HG03571 (cell line): Measurements from ENCODE around the gene RGS5.

Source experiments
- ATAC-seq: cut with Tn5 transposase; IDR thresholded peaks from one replicate; pipeline ENCODE4 v1.9.1; 2021; ENCODE audit not compliant: unreplicated experiment

RGS5 gene

GRCh38 chr1:163182330-163182949 lies 20.3 kb downstream of the RGS5 start:
- no peak for ATAC-seq

- ATAC-seq: no peak
Measured at GRCh38 chr1:163178628-163179027, 24.1 kb downstream of the RGS5 start.

- ATAC-seq: no peak
Measured at GRCh38 chr1:163176797-163177196, 25.9 kb downstream of the RGS5 start.

GRCh38 chr1:163174524-163175437 lies 27.9 kb downstream of the RGS5 start:
- ATAC-seq: no peak

DNA sequence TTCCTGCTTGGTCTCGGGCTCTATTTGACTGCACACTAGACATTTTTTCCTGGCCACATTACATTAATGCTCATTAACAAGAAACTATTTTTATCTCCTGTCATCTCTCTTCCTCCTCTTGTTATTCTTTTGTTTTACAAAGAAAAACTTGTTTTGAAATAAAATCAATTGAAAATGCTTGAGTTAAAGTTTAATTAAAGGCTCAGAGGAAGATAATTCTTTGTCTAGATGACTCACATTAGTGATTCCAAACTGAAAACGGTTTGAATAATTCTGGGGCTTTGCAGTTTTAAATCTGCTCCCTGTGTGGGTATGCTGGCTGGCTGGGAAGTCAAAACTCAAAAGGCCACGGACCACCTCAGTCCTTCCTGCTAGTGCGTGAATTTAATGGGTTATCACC lies 29.6 kb downstream of the RGS5 start:
- no peak for ATAC-seq

- no peak for ATAC-seq
Measured at GRCh38 chr1:163172596-163172995, 30.1 kb downstream of the RGS5 start.

GRCh38 chr1:163171826-163172225 lies 30.9 kb downstream of the RGS5 start:
- ATAC-seq: no peak

GRCh38 chr1:163170975-163171676 lies 31.6 kb downstream of the RGS5 start:
- no peak for ATAC-seq

DNA sequence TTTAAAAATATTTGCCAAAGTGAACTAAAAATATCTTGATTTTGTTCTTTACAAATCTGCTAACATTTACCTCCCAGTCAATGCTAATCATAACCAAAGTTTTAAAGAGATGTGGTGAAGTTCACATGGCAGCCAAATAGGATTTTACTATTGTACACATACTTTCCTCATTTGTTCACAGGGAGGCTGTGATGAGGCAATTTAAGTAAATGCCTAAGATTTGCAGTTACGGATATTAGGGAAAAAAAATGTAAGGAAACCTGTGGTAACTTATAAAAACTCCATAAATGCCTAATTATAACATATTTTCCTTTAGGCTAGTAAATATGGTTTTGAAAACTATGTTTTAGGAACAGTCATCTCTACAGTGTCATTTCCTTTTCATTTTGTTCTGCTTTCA lies 32.4 kb downstream of the RGS5 start:
- no peak for ATAC-seq

GRCh38 chr1:163169553-163169952 lies 33.2 kb downstream of the RGS5 start:
- no peak for ATAC-seq

DNA sequence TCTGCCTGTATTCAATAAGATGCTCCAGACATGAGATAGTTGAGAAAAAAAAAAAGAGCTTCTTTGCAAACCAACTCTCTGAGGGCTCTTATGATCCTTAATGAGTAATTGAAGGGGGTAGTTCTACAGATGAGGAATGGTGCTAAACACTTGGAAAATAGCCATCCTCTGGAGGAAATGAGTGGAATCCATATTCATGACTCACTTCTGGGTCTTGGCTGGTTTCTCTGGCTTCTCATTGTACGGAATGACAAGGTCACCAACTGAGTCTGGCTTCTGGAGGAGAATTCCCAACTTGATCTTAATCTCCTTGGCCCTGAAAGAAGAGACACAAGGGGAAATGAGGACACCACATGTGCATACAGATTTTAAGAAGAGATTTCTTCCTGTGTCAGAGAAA lies 34.7 kb downstream of the RGS5 start:
- ATAC-seq: no peak

DNA sequence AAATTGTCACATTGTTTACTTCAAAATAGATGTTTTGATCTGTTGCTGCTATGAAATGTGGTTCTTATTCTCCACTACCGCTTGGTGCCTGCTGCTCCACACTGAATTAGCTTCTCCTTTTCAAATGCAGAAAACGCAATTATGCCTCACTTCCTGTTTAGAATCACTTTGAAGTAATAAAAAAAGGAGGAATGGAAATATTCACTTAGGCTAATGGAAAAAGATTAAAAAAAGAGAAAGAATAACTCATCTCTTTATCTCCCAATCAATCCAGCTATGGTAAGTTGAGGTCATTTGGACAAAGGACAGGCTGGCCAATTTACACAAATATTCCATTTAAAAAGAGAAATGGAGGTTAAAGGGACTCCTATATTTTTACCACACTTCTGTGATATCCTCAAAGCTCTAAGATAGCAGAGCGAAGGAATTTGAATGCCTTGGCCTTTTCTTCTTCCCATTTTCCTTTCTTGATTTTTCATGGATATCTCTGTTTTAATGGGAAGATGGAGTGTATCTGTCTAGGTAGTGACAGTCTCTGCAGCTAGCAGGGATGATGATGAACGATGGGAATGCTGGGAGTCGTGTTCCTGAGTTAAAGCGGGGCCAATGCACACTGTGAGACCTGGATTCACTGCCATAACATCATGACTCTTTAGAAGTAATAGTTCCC lies 35.7 kb downstream of the RGS5 start:
- ATAC-seq: no peak

GRCh38 chr1:163165119-163165518 lies 37.6 kb downstream of the RGS5 start:
- ATAC-seq: no peak

GRCh38 chr1:163163881-163164582 lies 38.7 kb downstream of the RGS5 start:
- ATAC-seq: no peak

GRCh38 chr1:163163163-163163562 lies 39.6 kb downstream of the RGS5 start:
- no peak for ATAC-seq

GRCh38 chr1:163162381-163162914 lies 40.3 kb downstream of the RGS5 start:
- ATAC-seq: no peak

DNA sequence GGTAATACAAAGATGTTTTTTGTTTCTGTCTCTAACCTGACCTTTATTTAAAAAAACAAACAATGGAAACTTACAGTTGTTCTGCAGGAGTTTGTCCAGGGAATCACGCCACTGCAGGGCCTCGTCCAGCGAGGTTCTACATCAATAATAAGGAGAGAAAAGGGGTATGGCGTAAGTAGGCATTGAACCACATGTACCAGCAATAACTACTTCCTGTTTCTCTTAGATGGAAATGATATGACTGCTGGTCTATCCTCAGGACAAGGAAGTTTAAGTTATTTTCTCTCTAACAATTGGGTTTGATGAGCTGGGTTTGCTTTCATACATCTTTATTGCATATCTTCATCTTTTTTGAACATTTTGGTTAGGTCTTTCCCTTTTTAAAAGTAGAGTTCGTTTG lies 40.9 kb downstream of the RGS5 start:
- no peak for ATAC-seq

DNA sequence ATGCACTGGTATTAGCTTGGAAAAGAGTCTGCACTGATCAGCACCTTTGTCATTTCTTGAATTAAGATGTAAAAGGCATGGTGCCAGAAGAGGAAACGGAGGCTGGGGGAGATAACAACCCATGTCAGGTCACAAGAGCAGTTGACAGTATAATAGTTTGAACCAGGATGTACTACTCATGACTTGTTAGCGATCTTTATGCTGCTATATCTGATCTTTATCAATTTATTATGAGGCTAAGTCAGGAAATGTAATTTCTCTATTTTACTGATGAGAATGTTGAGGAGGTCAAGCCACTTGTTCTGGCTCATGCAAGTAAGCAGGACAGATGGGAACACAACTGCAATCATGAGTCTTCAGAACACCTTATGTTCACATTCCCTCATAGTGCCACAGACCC lies 41.4 kb downstream of the RGS5 start:
- no peak for ATAC-seq

- ATAC-seq: no peak
Measured at GRCh38 chr1:163155606-163156005, 47.1 kb downstream of the RGS5 start.

- ATAC-seq: no peak
Measured at GRCh38 chr1:163148911-163149310, 53.8 kb downstream of the RGS5 start.
